Glutamatergic neuron (in vitro differentiated cells): Measurements from ENCODE around the gene TMEM129. TPM values are rescaled to one million over a fixed set of nuclear protein-coding genes. Genes with fewer than 3 reads are reported as not detected.

ENCODE experiments used
- DNase-seq: peaks from one replicate; pipeline ENCODE4 v3.0.0; 2022
- H3K27ac Mint-ChIP-seq: one replicate; pipeline ENCODE4 v1.8.0; 2020; ENCODE audit warnings: mild to moderate bottlenecking, mixed read lengths, inconsistent platforms; ENCODE audit not compliant: unreplicated experiment
- H3K27me3 Mint-ChIP-seq: one replicate; pipeline ENCODE4 v1.8.0; 2020; ENCODE audit warnings: mild to moderate bottlenecking, moderate library complexity, mixed read lengths, inconsistent platforms; ENCODE audit not compliant: unreplicated experiment
- H3K36me3 Mint-ChIP-seq: one replicate; pipeline ENCODE4 v1.8.0; 2020; ENCODE audit warnings: mild to moderate bottlenecking, mixed read lengths, inconsistent platforms; ENCODE audit not compliant: unreplicated experiment
- H3K4me1 Mint-ChIP-seq: one replicate; pipeline ENCODE4 v1.8.0; 2020; ENCODE audit warnings: mild to moderate bottlenecking, low read depth, mixed read lengths, inconsistent platforms; ENCODE audit not compliant: unreplicated experiment
- H3K4me3 Mint-ChIP-seq: one replicate; pipeline ENCODE4 v1.8.0; 2020; ENCODE audit warnings: mild to moderate bottlenecking, mixed read lengths, inconsistent platforms; ENCODE audit not compliant: unreplicated experiment
- H3K9me3 Mint-ChIP-seq: one replicate; pipeline ENCODE4 v1.8.0; 2020; ENCODE audit warnings: mild to moderate bottlenecking, moderate library complexity, mixed read lengths, inconsistent platforms; ENCODE audit not compliant: unreplicated experiment
- total RNA-seq: library from RNA; stranded (reverse); fragmentation: NEBNext Ultra II Directional; extraction: Animal tissue kit (Norgen Biotek cat#: 25700); gene quantifications from one replicate; pipeline ENCODE4 v1.2.1, GENCODE V29; 2021; ENCODE audit not compliant: unreplicated experiment
- TF ChIP-seq, protein P1 (sequence below): fragments of 200-600 bp; sonication (generic); IDR thresholded peaks from one replicate; pipeline ENCODE4 v1.5.0; 2021; ENCODE audit not compliant: partially characterized antibody, unreplicated experiment

Gene TMEM129
- total RNA-seq, 1 donor from 2014 or later: 23.8 TPM

DNA sequence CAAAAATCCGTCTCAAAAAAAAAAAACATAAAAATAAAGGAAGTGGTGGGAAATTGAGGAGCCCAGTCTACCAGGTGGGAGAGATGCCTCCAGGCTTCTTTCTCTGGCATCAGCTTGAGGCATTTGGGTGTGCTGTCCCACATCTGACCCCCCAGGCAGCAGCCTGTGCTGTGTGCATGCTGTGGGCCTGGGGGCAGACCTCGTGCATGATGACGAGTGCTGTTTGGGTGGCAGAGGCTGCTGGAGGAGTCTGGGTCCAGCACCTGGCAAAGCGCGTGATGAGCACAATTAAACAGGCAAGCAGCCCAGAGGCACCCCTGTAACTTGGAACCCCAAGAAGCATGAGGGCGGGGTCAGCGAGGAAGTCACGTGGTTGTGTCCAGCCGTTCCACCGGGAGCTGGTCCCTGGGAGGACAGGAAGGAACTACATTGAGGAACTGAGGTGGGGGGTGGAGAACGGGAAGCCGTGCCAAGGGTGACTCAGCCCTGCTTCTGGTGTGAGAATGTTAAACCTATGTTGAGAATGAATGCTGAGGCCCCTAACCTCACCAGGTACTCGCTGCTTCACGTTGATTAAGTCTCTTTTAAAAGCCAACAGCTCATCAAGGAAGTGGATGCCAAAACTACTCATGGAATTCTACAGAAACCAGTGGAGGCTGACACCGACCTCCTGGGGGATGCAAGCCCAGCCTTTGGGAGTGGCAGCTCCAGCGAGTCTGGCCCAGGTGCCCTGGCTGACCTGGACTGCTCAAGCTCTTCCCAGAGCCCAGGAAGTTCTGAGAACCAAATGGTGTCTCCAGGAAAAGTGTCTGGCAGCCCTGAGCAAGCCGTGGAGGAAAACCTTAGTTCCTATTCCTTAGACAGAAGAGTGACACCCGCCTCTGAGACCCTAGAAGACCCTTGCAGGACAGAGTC is 6.3 kb upstream of the TMEM129 start:
- Mint-ChIP-seq H3K27ac (no peak overlapping the region), H3K36me3 (no peaks in the 10 kb centered on the region), H3K4me1 (peaks cover 6% of the 10 kb centered on the region), H3K4me3 (no peak overlapping the region), H3K27me3 (peaks cover 9% of the 10 kb centered on the region), H3K9me3 (peaks cover 6% of the 10 kb centered on the region)
- DNase-seq: no peak
- TF ChIP-seq, protein P1, sequence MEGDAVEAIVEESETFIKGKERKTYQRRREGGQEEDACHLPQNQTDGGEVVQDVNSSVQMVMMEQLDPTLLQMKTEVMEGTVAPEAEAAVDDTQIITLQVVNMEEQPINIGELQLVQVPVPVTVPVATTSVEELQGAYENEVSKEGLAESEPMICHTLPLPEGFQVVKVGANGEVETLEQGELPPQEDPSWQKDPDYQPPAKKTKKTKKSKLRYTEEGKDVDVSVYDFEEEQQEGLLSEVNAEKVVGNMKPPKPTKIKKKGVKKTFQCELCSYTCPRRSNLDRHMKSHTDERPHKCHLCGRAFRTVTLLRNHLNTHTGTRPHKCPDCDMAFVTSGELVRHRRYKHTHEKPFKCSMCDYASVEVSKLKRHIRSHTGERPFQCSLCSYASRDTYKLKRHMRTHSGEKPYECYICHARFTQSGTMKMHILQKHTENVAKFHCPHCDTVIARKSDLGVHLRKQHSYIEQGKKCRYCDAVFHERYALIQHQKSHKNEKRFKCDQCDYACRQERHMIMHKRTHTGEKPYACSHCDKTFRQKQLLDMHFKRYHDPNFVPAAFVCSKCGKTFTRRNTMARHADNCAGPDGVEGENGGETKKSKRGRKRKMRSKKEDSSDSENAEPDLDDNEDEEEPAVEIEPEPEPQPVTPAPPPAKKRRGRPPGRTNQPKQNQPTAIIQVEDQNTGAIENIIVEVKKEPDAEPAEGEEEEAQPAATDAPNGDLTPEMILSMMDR: no peak

DNA sequence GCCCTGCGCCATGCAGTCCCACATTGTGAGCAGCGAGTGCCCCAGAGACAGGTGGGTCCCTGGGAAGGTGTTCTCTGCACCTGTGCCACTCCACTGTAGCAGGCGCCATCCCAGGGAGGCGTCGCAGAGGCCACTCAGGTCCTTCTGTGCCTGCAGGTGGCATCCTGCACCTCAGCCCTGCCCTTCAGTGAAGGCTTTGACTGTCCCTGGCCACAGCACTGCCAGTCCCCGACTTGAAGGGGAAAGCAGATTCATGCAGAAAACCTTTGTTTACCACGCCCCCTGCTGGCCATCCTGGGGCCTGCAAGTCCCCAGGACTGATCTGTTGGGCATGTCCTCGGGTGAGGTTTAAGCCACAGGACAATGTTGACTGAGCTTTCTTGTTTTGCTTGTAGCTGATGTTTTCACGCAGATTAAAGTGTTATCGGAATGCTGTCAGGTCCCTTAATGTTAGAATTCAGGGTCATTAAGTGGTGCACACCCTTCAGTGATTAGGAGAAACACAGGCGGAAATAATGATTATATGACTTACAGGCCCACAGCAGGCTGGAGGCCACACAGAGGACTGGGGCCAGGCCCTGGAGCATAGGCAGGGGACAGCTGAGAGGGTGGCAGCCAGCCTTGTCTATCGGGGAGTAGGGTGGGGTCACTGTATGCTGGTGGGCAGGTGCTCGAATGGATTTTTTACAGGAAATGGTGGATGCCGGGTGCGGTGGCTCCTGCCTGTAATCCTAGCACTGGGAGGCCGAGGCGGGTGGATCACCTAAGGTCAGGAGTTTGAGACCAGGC is 5.2 kb upstream of the TMEM129 start:
- peaks cover 11% of the 10 kb centered on the region for H3K9me3 Mint-ChIP-seq
- H3K4me1 Mint-ChIP-seq: peaks cover 6% of the 10 kb centered on the region
- TF ChIP-seq, protein P1: peak; percentile 99
- H3K36me3 Mint-ChIP-seq: no peaks in the 10 kb centered on the region
- DNase-seq: peak; percentile 98
- H3K27ac Mint-ChIP-seq: peak overlapping the region; percentile 88
- H3K27me3 Mint-ChIP-seq: peaks cover 11% of the 10 kb centered on the region
- H3K4me3 Mint-ChIP-seq: peak overlapping the region; percentile 20

DNA sequence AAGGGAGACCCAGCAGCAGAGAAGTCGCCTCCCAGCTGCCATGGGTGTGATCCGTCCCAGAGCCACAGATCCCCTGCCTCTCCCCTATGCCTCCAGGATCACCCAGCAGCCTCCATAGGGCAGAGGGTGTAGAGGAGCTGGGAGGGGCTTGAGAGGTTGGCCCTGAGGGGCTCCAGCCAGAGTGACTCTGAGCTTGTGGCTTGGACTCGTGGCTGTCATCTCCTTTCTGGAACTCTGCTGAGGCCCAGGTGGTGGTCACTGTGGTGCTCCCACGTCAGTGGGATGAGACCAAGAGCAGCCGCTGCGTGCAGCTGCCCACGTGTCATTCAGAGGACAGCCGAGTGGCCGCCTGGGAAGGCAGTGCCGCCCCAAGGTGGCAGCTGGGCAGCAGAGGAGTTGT is 4.4 kb upstream of the TMEM129 start:
- no peak for DNase-seq
- H3K4me3 Mint-ChIP-seq: no peak overlapping the region
- peaks cover 11% of the 10 kb centered on the region for H3K9me3 Mint-ChIP-seq
- H3K36me3 Mint-ChIP-seq: no peaks in the 10 kb centered on the region
- peaks cover 6% of the 10 kb centered on the region for H3K4me1 Mint-ChIP-seq
- no peak overlapping the region for H3K27ac Mint-ChIP-seq
- TF ChIP-seq, protein P1: no peak
- peaks cover 11% of the 10 kb centered on the region for H3K27me3 Mint-ChIP-seq

DNA sequence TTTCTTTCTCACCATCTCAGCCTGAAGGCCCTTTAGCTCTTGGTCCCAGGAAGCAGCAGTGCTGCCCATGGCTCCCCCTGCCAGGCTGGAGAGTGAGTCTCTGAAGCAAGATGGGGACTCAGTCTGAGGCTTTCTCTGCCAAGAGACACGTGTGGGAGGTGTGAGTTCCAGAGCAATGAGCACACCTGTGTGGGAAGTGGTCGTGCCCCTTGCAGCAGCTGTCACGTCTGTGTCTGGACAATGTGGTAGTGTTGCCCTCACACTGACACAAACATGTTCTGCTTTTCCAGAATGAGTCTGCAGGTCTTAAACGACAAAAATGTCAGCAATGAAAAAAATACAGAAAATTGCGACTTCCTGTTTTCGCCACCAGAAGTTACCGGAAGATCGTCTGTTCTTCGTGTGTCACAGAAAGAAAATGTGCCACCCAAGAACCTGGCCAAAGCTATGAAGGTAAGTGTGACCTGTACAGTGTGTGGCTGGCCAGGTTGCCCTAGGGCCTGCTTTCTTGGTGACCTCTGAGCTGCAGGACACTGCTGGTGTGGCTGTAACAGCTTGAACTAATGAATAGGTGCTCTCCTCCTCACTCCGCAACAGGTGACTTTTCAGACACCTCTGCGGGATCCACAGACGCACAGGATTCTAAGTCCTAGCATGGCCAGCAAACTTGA is 2.1 kb upstream of the TMEM129 start:
- DNase-seq: no peak
- Mint-ChIP-seq H3K27me3 (peaks cover 11% of the 10 kb centered on the region), H3K9me3 (peaks cover 12% of the 10 kb centered on the region), H3K27ac (no peak overlapping the region), H3K4me3 (peak overlapping the region; percentile 49), H3K4me1 (peaks cover 8% of the 10 kb centered on the region), H3K36me3 (no peaks in the 10 kb centered on the region)
- TF ChIP-seq, protein P1: no peak
